ENCODE measurements around the gene XPNPEP3. TPM values are rescaled to one million over a fixed set of nuclear protein-coding genes. Genes with fewer than 3 reads are reported as not detected.

The XPNPEP3 gene
- total RNA-seq, 4 donors from 2014 or later = 10.0 to 19.5 (median 14.6) TPM

- no peaks in the 10 kb centered on the region for H3K27me3 ChIP-seq
- no peak overlapping the region for H3K4me3 ChIP-seq
- peaks cover 70% of the 10 kb centered on the region for H3K36me3 ChIP-seq
- no peak overlapping the region for H3K27ac ChIP-seq
- DNase-seq (ENCODE audit: low spot score in 2 of 2) = no peak
- H3K9me3 ChIP-seq = no peaks in the 10 kb centered on the region
- TF ChIP-seq POLR2AphosphoS5 (IDR thresholded peaks at IDR 0.05) (no peak), POLR2A (IDR thresholded peaks at IDR 0.05) (no peak), EP300 (IDR thresholded peaks at IDR 0.05) (no peak), CTCF (IDR thresholded peaks at IDR 0.05) (no peak)
- H3K4me1 ChIP-seq = no peaks in the 10 kb centered on the region
Observed at GRCh38 chr22:40889116-40889515, 32.2 kb downstream of the XPNPEP3 start.

GRCh38 chr22:40890881-40891280, 33.9 kb downstream of the XPNPEP3 start:
- WGBS = 81% methylated on average over 3 of the region's 3 CpGs
- no peaks in the 10 kb centered on the region for H3K27me3 ChIP-seq
- no peak overlapping the region for H3K4me3 ChIP-seq
- TF ChIP-seq POLR2A (IDR thresholded peaks at IDR 0.05) (no peak), EP300 (IDR thresholded peaks at IDR 0.05) (no peak), CTCF (IDR thresholded peaks at IDR 0.05) (no peak), POLR2AphosphoS5 (IDR thresholded peaks at IDR 0.05) (no peak)
- peaks cover 72% of the 10 kb centered on the region for H3K36me3 ChIP-seq
- no peaks in the 10 kb centered on the region for H3K9me3 ChIP-seq
- no peak for DNase-seq (ENCODE audit: low spot score in 2 of 2)
- H3K4me1 ChIP-seq = no peaks in the 10 kb centered on the region
- H3K27ac ChIP-seq = no peak overlapping the region

- 96% methylated on average over 4 of the region's 4 CpGs for WGBS
- Histone ChIP-seq H3K27ac (no peak overlapping the region), H3K4me3 (no peak overlapping the region), H3K27me3 (no peaks in the 10 kb centered on the region), H3K36me3 (peaks cover 43% of the 10 kb centered on the region), H3K4me1 (peaks cover 7% of the 10 kb centered on the region), H3K9me3 (no peaks in the 10 kb centered on the region)
- TF ChIP-seq POLR2A (IDR thresholded peaks at IDR 0.05) = no peak
- no peak for TF ChIP-seq CTCF (IDR thresholded peaks at IDR 0.05)
- no peak for DNase-seq (ENCODE audit: low spot score in 2 of 2)
Observed at GRCh38 chr22:40894417-40894816, 37.5 kb downstream of the XPNPEP3 start.

- no peak for DNase-seq (ENCODE audit: low spot score in 2 of 2)
- Histone ChIP-seq H3K4me1 (peaks cover 7% of the 10 kb centered on the region), H3K36me3 (peaks cover 16% of the 10 kb centered on the region), H3K9me3 (no peaks in the 10 kb centered on the region), H3K27ac (no peak overlapping the region), H3K27me3 (no peaks in the 10 kb centered on the region), H3K4me3 (no peak overlapping the region)
- WGBS = 43% methylated on average over 3 of the region's 3 CpGs
- TF ChIP-seq EP300 (IDR thresholded peaks at IDR 0.05) = no peak
- TF ChIP-seq POLR2AphosphoS5 (IDR thresholded peaks at IDR 0.05) = no peak
- TF ChIP-seq CTCF (IDR thresholded peaks at IDR 0.05) = peak in 1 of 2 donors; percentile 24
- TF ChIP-seq POLR2A (IDR thresholded peaks at IDR 0.05) = no peak
Observed at GRCh38 chr22:40898850-40899357, 42.0 kb downstream of the XPNPEP3 start.

- DNase-seq (ENCODE audit: low spot score in 2 of 2) = no peak
- Histone ChIP-seq H3K4me3 (no peak overlapping the region), H3K9me3 (no peaks in the 10 kb centered on the region), H3K4me1 (peaks cover 1% of the 10 kb centered on the region), H3K36me3 (peaks cover 30% of the 10 kb centered on the region), H3K27ac (no peak overlapping the region), H3K27me3 (no peaks in the 10 kb centered on the region)
- WGBS = 100% methylated on average over 1 of the region's 1 CpG
- TF ChIP-seq EP300 (IDR thresholded peaks at IDR 0.05) (no peak), POLR2A (IDR thresholded peaks at IDR 0.05) (no peak), CTCF (IDR thresholded peaks at IDR 0.05) (no peak), POLR2AphosphoS5 (IDR thresholded peaks at IDR 0.05) (no peak)
Observed at GRCh38 chr22:40904101-40904500, 47.2 kb downstream of the XPNPEP3 start.

Measured in suprapubic skin (tissue), 4 donors.